Measurements from ENCODE around the gene IGSF10.

DNA sequence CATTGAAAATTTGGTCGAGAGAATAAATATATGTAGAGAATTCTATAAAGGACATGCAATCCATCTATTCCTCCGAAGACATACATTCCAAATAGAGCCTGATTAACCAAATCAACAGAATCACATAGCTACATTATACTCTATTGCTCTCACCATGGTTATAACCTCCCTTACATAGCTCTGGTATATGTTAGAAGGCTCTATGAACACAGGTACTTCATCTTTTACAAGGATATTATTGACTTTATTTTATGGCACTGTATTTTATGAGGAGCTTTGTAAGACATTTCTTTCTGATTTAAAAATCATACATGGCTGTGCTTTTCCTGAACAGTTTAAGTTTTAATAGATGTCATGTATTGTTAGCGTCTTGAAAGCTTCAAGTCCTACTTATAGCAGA is 4.8 kb downstream of the IGSF10 start:
- no peak for TF ChIP-seq CTCF (conservative IDR thresholded peaks at IDR 0.05 in 1 of 2, IDR thresholded peaks at IDR 0.05 in 1 of 2; ENCODE audit: extremely low read depth in 1 of 2, insufficient read depth in 1 of 2, low read depth in 1 of 2, low read length in 2 of 2)
- no peak for TF ChIP-seq EZH2 (IDR thresholded peaks at IDR 0.05; ENCODE audit: borderline replicate concordance, low read length)
